ENCODE results near the gene SHISA2.
"Not testable (repeated sequence)": the region's sequence is repeated elsewhere in the genome, so short reads cannot be mapped to it uniquely, and the experiment has no call there.

Gene SHISA2

GRCh38 chr13:26051657-26052311 lies at the start of gene SHISA2:
Gene SHISA2 (minus strand): TSS chr13:26052016. CDS start chr13:26050975, 1,041 bp downstream.
- peak; percentile 60 for DNase-seq

DNA sequence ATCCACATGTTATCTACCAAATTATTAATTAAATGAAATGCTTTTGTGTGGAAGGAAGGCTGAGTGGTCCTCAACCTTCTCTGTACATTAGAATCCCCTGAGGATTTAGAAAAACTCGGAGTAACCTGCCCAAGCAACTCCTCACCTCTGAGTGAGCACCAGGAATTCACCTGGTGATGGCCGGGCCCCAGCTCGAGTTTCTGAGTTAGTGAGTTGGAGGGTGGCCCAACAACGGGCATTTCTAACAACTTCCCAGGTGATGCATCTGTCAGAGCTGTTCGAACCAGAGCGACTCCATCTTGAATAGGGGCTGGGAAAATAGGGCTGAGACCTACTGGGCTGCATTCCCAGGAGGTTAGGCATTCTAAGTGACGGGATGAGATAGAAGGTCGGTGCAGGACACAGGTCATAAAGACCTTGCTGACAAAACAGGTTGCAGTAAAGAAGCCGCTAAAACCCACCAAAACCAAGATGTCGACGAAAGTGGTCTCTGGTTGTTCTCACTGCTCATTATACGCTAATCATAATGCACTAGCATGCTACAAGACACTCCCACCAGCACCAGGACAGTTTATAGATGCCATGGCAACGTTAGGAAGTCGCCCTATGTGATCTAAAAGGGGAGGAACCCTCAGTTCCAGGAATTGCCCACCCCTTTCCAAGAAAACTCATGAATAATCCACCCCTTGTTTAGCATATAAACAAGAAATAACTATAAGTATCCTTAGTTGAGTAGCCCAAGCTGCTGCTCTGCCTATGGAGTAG lies 44.2 kb upstream of the SHISA2 start:
- no peak for DNase-seq

GRCh38 chr13:26095338-26095737 lies 43.5 kb upstream of the SHISA2 start:
- no peak for DNase-seq

GRCh38 chr13:26076821-26077220 lies 25.0 kb upstream of the SHISA2 start:
- not testable (repeated sequence) for DNase-seq

DNA sequence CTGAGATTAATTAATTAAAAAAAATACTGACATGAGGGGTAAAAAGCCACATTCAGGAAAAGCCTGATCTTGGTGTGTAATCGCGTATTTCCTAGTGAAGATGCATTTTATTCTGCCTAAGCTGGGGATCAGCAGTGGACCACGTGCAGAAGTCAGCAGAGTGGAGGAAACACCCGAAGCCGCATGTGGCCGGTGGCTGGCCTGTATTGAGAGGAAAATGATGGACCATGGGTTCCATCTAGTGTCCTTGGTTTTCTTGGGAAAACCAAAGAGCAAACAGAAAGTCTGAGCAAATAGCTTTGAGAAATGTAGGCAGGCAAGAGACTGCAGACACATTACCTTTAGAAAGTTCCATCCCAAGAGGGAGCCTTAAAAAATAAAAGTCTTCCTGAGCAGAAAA lies 23.7 kb upstream of the SHISA2 start:
- DNase-seq: no peak

- DNase-seq: no peak
Measured at GRCh38 chr13:26074706-26075105, 22.9 kb upstream of the SHISA2 start.

DNA sequence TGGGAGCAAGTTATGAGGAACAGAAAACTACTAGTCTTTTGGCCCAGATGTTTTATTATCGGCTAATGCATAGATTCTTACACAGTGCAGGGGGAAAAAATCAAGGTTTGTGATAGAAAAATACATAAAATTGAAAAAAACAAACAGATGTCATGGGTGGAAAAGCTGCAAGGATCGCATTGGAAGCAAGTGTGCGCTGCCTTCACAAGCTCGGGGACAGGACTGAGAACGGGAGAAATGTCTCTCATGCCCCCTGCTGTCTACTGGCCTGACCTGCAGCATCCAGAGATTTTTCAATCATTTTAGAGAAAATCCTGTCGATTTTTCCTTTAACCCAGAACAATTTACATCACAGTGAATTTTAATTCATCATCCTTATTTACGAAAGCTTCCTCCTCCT lies 20.5 kb upstream of the SHISA2 start:
- DNase-seq: not testable (repeated sequence)

DNA sequence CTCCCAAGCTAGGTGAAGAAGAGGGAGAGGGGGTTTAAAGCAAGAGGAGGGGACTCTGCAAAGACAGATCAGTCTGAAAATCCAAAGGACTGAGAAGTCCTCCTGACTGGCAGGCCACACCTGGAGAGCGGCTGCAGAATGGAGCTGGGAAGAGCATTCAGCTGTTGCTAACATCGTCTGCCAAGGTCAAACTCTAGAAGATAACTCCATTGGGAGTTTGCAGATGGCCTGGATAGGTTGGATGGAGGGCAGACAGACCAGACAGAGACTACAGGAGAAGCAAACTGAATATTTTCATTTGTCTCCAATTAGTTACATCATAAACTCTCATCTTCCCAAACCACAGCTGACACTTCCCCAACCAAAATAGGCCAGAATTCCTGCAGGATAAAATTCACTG lies 19.9 kb upstream of the SHISA2 start:
- DNase-seq: no peak

DNA sequence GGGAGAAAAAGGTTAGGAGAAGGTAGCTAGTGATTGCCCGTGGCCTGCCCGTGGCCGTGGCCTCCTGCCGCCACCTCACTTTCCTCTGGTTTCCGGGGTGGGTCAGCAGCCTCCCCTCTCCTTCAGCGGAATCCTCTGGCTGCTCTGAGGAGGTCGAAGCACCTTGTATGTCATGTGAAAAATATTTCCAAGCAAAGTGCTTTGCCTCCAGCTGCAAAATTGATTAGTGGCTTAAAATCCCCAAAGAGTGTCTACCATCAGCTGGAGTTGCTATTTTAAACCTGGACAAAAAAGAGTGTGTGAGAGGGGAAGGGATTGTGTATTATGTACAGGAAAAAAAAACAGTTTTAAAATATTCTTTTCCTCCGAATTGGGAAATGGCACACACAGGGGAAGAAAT lies 17.8 kb upstream of the SHISA2 start:
- not testable (repeated sequence) for DNase-seq

GRCh38 chr13:26068372-26068771 lies 16.6 kb upstream of the SHISA2 start:
- DNase-seq: not testable (repeated sequence)

GRCh38 chr13:26067601-26068000 lies 15.8 kb upstream of the SHISA2 start:
- DNase-seq: no peak

GRCh38 chr13:26066492-26066891 lies 14.7 kb upstream of the SHISA2 start:
- DNase-seq: not testable (repeated sequence)

DNA sequence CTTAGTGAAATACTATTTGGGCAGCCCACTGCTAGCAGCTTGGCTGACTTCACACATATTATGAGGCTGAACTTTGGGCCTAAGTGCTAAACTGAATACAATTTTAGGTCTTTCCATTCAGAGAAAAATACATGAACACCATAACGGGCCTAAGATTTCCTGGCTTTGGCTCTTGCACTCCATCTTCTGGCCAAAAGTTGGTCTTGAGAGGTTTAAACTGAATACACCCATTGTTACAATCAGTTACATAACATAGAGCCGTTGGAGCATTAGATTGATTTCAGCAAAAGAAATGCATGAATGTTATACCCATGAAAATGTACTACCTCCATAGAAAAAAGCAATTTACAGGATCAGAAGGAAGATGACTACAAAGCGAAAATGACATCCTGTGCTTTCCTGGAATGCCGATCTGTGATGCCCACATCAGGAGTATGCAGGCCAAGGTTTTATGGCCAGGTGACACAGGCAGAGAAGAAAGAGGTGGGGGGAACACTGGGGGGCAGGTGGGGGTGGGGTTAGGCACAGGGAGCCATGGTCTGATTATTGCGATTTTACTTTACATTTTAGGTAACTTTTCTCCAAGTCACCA lies 11.1 kb upstream of the SHISA2 start:
- DNase-seq: peak; percentile 57

GRCh38 chr13:26061947-26062346 lies 10.1 kb upstream of the SHISA2 start:
- DNase-seq: no peak

DNA sequence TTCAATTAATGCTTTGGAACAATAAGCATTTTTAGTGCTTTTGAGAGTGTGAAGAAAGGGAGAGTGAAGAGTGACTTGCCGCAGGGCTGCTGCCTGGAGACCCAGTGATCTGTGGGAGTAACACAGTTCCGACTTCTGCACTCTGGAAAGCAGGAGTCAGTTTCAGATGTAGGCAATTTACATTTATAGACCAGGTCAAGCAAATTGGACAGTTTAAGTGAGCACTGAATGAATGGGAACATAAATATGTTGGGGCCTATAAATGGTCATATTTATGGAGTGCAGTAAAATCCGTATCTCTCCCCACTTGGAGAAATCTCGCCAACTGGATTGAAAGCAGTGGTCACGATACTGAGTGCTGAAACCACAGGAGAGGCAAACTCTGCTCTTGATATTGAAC lies 9.4 kb upstream of the SHISA2 start:
- no peak for DNase-seq

GRCh38 chr13:26060357-26060756 lies 8.5 kb upstream of the SHISA2 start:
- DNase-seq: no peak

- DNase-seq: no peak
Measured at GRCh38 chr13:26058704-26059103, 6.9 kb upstream of the SHISA2 start.

GRCh38 chr13:26054896-26055295 lies 3.1 kb upstream of the SHISA2 start:
- DNase-seq: no peak

GRCh38 chr13:26053418-26053980 lies 1.7 kb upstream of the SHISA2 start:
- no peak for DNase-seq

DNA sequence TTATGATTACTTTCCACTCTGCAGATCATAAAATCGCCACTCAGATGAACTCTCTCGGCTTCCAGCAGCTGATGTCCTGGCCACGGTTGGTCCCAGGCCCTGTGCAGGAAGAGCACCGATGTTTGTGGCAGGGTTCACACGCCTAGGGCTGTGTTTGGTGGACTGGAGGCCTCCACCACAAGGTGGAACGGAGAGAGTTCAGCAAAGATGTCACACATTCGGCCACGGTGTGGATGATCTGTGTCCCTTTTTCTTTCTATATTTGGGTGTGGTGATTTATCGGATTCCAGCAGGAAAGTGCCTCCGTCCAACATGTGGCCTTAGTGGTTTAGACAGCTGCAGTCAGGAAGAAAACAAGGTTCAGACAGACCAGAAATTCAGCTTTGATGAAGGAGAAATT lies 521 bp upstream of the SHISA2 start:
- DNase-seq: no peak

DNA sequence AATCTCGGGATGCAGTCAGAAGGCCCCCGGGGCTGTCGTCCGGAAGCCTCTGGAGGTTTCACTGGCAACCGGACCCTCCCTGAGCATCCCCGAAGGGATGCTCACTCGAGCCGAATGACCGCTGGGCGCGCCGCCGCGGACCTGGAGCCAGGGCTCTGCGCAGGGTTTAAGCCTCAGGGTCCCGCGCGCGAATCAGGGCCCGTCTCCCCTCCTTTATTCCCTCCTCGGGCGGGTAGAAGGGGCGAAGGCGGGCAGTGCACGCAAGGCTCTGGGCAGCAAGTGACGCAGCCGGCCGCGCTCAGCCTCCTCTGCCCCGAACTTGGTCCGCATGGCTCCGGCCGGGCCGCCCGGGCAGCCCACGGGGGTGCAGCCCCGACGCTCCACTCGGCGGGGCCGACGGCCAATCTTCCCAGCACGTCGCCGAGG lies 572 bp downstream of the SHISA2 start:
- no peak for DNase-seq

- peak; percentile 14 for DNase-seq
Measured at GRCh38 chr13:26050568-26051230, 1.1 kb downstream of the SHISA2 start.

- DNase-seq: no peak
Measured at GRCh38 chr13:26048741-26049140, 3.1 kb downstream of the SHISA2 start.

Data from CD4-positive, alpha-beta T cell treated with Interleukin-6 for 4 hours (primary cell).